ENCODE data around the gene ZNF281. TPM values are rescaled to one million over a fixed set of nuclear protein-coding genes. Genes with fewer than 3 reads are reported as not detected.

The ZNF281 gene
- total RNA-seq, 1 experiment from 2014 or later = 16.5 TPM

DNA sequence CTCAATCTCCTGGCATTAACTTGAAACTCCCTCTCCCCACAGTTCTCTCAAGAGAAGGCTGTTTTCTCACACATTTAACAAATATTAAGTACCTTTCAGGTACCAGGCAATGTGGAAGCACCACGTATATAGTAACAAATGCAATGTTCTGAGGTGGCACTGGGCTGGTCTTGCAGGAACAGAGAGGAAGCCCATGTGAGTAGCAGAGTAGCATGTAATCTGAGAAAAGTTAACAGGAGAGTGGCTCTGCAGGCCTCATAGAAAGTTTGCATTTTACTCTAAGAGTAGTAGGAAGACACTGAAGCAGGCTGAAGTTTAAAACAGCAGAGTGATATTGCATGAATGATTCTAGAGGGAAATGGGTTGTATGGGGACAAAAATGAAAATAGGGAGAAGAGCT lies 21.0 kb downstream of the ZNF281 start:
- no peak for DNase-seq (ENCODE audit: low read depth)

DNA sequence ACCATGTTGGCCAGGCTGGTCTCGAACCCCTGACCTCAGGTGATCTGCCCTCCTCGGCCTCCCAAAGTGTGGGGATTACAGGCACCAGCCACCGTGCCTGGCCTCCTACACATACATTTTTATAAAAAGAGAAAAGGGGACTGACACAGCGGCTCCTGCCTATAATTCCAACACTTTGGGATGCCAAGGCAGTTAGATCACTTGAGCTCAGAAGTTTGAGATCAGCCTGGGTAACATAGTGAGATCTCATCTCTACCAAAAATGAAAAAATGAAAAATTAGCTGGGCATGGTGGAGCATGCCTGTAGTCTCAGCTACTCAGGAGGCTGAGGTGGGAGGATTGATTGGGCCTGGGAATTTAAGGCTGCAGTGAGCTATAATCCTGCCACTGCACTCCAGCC lies 23.4 kb downstream of the ZNF281 start:
- DNase-seq (ENCODE audit: low read depth) = no peak

DNA sequence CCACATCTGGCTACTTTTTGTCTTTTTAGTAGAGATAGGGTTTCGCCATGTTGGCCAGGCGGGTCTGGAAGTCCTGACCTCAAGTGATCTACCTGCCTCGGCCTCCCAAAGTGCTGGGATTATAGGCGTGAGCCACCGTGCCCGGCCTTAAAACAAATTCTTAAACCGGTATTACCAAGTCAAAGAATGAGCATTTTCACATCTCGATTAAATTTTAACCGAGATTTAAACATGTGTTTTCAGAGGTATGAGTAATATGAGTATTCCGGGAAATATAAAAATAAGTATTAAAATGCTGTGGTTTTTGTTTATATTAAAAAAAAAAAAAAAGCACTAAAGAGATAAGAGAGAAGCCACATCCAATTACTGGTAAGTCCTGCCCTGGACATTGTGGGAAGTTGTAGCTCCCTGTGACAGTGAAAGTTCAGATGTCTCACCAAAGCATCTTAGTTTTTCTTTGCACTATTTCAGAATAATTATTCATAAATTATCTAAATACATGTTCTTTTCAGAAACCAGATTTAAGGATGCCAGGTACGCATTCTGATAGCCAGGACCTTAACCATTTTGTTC lies 24.9 kb downstream of the ZNF281 start:
- no peak for DNase-seq (ENCODE audit: low read depth)

DNA sequence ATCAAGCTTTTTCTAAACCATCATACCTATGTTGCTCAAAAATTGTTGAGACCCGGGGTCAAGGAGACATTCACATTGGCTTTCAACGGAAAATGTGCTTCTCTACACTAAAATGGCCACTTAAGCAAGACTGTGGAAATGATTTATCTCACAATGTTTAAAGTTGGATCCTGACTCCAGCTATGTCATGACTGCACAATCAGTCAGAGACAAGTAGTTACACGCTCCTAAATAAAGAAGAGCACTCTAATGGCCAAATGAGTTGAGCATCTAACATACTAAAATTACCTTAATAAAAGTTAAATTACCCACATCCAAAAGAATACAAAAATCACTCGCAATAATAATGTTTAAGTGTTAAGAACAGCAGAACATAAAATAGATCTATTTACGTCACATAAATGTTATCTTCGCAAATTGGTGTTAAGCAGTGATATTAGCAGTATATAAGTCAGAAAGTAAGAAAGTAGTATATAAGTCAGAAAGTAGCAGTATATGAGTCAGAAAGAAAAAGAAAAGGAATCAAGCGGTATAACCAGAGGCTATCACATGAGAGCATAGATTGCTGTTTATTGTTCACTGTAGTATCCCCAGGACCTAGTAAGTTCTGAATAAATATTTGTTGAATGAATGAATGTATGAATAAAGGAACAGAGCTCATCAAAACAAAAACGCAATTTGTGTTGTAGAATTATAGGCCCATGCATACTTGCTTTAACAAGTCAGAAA lies 28.4 kb downstream of the ZNF281 start:
- DNase-seq (ENCODE audit: low read depth) = no peak

DNA sequence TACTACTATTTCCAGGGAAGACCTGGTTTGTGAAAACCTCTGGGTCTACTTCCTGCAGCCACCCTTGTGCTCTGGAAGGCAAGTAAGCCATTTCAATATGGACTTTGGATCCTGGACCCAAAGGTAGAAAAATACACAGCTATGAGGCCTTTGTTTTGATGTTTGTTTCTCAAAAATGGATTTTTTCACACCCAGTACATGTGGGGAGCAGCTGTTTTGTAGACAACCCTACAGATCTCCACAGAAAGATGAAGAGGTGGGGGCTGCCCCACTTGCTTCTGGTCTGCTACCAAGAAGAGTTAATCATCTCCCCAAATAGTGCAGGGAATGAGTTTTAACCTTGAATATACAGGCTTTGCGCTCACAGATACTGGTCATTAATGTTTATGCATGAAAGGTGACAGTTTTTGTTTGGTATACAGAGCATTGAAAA lies 29.2 kb downstream of the ZNF281 start:
- DNase-seq (ENCODE audit: low read depth) = no peak

DNA sequence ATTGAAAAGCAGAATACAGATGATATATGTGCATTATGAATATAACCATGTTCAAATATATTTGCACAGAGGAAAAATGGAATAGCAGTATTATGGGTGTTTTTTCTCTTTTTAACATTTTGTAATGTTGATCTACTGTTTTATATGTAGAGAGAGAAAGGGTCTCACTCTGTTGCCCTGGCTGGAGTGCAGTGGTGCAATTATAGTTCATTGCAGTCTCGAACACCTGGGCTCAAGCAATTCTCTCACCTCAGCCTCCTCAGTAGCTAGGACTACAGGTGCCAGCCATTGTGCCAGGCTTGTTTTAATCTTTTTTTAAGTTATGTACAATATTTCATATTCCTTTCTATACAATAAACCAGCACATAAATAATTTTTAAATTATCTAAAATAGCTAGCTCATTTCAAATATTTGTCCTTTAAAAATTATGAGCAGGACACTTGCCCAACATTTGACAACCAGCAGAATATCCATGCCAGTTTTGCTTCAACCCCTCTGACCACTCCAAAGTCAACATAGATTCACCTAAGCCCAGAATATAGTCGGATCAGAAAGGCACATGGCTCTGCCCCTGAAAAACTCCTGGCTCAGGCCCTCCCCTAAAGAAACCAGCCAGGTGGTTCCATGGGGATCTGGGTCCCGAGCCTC lies 29.8 kb downstream of the ZNF281 start:
- DNase-seq (ENCODE audit: low read depth) = no peak

DNA sequence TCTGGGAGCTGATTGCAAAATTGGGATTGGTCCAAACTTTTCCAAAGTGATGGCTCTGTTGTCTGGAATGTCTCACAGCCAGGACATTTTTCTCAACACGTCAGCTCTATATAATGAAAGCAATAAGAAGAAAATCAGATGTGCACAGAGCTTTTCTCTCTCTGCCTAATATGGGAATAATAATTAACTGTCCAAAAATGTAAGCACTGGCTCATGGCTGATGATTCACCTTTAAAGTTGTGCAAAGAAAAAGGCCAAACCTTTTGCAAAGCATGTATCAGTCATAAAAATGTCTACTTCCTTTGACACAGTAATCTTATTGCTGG lies 30.4 kb downstream of the ZNF281 start:
- peak; percentile 88 for DNase-seq (ENCODE audit: low read depth)

DNA sequence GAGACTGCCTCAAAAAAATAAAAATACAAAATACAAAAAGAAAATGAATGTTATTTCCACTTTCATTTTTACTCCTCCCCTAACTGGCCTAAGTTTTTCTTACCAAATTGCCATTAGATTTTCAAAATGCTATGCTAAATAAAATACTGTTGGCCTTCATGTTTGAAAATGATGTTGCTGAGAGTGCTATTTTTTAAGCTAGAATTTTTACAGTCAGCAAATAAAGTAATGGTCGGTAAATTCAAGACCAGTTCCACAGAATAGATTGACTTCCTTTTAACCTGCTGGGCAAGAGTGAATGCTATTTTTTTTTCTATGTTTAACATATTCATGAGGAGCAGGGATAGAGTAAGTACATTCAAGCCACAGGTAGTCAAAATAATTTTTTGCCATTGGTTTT lies 31.7 kb downstream of the ZNF281 start:
- DNase-seq (ENCODE audit: low read depth) = no peak

DNA sequence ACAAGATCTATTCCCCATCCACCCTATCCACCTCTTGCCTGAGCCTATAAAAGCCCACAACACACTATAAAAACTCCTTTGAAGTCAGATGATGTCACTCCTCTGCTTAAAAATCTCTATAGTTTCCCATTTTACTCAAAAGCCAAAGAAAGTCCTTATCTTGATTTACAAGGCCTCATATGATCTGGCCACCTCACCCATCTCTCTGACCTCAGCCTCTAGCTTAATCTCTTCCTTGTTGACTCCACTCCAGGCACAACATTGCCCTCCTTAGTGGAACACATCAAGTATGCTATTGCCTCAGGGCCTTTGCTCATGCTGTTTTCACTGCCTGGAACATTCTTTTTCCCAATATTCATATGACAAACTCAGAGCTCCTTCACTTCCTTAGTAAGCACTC lies 33.3 kb downstream of the ZNF281 start:
- DNase-seq (ENCODE audit: low read depth) = no peak

DNA sequence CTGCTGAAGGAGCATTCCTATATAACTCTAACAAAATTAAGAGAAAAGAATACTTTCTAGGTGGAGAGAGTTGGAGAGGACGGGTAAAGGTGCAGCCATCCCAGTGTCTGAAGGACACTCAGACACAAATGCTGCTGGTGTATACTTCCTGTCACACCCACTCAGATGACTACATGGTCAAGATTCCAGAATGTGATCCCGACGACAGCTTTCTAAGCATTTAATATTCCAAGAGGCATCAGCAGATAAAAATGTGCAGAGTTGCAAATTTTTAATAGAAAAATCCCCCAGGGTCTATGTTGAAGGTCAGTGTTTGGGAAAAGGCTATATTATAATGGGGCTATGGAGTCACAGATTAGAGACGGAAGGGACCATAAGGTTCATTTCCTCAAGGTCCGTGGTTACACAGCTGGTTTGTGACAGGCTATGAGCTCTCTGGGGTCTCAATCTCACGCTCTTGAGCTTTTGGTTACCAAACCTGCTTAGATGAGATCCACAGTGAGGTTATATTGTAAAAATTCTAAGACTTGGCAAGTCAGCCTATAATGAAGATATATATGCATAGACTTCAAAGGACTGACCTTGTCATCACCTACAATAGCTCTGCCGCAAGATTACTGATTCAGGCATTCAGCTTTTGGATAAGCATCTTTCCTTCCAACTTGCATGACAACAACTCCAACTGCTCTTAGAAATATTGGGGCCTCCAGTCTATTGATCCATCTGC lies 35.1 kb downstream of the ZNF281 start:
- DNase-seq (ENCODE audit: low read depth) = peak; percentile 34

DNA sequence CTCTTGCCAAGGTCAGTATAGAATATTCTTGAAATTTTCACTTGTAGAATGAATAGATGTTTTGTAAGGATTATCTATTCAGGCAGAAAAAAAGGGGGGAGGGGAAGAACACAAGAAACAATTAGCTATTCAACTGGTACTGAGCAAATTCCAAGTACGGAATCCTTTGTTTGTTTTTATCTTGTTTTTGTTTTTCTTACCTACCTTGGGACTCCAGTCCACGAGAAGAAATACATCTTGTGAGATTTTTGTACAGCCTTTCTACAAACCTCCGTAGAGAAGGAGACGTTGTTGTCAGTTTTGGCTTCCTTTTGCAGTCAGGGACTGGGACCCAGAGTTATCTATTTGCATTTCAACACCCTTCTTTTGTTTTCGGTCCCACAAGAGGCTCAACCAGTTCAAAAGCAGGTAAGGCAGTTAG lies 36.0 kb downstream of the ZNF281 start:
- no peak for DNase-seq (ENCODE audit: low read depth)

DNA sequence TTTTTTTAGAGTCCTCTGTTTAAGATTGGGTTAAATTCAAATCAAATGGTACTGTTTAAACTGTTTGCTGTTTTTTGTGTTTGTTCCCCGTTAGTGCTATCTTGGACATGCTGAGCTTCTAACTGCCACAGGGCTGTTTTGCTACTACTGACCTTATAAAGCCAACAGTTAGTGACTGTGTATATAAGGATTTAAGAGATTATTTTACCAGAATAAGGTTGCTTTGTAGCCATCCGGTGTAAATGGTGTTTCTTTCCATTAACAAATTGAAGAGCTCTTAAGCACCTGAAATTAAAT lies 37.0 kb downstream of the ZNF281 start:
- no peak for DNase-seq (ENCODE audit: low read depth)

DNA sequence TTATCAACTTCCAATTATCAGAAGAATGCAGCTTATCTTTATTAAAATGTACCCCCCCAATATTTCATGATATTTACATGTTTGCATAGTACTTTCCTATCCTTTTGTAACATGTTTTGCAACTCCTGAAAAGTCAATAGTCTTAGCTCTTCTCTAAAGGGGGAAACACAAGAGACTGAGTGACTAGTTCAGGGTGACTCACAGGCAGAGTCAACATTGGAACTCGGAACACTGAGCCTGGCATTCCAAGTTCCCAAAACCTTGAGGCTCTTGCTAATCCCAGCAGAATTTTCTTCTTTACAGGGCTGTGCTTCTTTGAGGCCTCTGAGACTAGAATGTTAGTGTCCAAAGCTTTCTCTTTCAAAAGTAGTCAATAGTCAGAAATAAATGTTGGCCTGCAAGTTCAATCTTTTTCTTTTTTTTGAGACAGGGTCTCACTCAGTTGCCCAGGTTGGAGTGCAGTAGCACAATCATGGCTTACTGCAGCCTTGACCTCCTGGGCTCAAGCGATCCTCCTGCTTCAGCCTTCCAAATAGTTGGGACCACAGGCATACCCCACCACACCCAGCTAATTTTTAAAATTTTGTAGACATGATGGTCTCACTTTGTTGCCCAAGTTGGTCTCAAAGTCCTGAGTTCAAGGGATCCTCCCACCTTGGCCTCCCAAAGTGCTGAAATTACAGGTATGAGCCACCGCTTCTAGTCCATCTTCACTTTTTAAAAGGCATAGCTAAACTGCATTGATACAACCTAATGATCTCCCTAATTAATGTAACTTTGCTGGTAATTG lies 37.5 kb downstream of the ZNF281 start:
- peak; percentile 73 for DNase-seq (ENCODE audit: low read depth)

DNA sequence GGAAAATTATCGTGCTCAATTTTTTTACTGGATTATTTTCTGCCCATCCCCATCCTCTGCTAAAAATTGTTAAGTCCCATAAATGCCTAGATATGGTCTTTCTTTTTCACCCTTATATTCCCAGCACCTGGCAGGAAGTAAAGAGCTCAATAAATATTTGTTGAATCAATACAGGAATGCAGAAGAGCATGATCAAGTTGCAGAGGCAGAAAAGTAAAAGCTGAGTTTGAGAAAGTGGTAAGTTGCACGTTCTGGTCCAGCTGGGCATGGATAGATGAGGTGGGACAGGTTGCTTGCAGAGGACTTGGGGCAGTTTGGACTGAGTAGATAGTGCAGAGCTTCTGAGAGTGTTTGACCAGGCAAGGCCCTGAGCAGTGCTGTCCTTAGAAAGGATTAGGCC lies 40.1 kb downstream of the ZNF281 start:
- DNase-seq (ENCODE audit: low read depth) = no peak

DNA sequence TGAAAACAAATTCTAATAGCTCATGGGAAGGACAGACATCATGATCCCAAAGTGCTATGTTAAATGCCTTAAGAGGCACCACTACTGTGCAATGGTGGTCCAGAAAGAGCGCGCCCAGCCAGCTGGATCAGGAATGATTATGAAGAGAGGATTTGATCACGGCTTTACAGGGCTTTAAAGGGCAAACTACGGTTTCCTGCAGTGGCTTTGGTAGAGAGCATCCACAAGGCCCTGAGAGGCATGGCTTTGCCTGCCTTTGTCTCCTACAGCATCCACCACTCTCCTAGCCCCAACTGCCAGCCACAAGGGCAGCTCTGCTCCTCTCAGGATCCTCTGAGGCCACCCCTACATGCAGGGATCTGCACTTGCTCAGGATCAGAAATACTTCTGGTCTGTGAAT lies 40.7 kb downstream of the ZNF281 start:
- no peak for DNase-seq (ENCODE audit: low read depth)

DNA sequence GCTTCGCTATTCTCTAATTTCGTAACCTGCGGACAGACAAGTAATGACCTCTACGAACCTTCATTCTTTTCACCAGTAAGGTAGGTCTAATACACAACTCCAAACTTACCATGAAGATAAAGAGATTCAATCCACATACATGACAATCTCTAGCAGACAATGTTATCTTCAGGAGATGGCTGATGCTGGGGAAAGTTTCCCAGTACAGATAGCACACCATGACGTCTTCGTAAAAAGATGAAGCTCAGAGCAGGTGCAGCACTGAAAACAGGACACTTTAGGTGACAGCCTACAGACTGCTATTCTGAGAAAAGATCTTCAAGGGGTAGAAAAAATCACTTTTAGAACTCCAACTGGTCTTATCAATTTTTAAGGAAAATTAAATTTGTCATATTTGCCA lies 41.3 kb downstream of the ZNF281 start:
- DNase-seq (ENCODE audit: low read depth) = no peak

DNA sequence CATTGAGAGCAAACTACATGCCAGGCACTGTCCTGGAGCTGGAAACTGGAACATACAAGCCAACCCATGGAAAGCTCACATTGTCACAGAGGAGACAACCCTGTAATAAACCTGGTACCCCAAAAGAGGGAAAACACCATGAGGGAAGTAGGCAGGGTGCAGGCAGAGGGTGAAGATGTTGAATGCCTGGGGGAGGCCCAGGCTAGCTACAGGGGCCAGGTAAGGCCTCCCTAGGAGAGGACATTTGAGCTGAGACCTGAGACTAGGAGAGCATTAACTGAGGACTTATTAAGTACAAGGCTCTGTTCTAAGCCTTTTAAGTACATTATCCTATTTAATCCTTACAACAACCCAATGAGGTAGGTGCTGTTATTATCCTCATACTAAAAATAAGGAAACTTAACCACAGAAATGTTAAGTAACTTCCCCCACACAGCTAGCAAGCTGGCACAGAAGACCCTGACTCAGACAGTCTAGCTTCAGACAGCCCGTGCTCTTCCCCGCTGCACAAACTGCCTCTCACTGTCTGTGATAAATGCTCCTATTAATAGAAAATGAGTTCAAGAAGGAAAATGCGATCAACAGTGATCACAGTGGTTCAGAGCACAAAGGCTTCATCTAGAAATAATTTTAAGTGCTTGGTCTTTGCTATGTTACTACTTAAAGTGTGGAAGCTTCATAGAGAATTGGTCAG lies 41.8 kb downstream of the ZNF281 start:
- peak; percentile 71 for DNase-seq (ENCODE audit: low read depth)

DNA sequence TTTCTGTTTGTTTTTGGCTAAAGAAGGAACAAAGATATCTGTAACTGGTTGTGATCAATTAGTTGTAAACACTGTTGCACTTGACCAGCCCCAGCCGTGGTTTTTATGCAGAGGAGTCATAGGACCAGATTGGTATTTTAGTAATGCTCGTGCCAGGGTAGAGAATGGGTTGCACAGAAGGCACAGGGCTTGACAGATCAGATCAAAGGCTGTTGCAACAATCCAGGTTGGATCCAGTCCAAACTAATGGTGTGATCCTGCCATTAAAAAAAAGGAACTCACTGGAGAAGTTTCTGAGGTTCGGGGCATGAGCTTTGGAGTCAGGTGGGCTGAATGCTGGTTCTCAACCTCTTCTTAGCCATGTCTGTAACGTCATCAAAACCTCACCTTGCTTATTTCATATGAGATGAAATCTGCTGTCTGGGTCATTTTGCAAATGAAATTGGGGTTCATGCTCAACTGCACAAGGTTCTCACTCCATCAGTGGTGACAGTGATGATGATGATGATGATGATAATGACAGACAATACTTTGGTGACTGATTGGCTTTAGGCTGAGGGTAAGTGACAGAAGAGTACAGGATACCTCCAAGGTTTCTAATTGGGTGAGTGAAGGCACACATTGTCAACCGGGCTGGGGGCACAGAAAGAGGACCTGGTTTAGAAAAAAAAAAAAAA lies 43.1 kb downstream of the ZNF281 start:
- no peak for DNase-seq (ENCODE audit: low read depth)

DNA sequence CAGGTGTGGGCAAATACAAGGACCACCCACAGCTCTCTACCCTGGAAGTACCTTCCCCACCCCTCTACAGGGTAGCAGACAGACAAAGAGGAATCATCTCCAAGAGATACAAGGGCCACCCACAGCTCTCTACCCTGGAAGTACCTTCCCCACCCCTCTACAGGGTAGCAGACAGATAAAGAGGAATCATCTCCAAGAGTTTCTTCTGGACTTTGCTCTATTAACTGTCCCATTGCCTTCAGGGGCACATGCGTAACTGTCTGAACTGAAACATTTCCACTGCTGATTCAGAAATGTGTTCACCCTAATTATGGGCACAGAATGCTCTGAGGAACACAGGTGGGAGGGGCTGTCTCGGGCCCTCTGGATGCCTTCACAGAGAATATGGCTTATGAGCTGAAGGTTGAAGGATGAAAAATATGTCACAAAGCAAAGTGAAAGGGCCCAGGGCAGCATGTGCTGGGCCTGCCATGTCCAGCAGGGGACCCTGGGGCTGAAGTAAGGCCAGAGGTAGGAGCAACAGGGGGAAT lies 43.9 kb downstream of the ZNF281 start:
- DNase-seq (ENCODE audit: low read depth) = no peak

DNA sequence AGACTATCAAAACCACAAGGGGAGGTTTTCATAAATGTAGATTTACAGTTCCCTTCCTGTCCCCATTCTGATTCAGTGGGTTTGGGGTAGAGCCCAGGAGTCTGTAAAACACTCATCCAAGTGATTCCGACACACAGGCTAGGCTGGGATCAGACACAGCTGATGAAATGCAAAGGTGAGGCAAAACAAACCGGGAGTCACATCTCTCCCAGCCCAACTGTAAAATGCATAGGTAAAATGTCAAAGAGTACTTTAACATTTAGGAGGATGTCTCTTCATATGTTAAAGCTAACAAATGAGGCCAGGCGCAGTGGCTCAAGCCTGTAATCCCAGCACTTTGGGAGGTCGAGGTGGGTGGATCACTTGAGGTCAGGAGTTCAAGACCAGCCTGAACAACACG lies 45.0 kb downstream of the ZNF281 start:
- no peak for DNase-seq (ENCODE audit: low read depth)

All from LHCN-M2 (cell line).